GM18519 (cell line): ENCODE data around the gene DSTN.

ENCODE experiments used
- ATAC-seq: cut with Tn5 transposase; IDR thresholded peaks from one replicate; pipeline ENCODE4 v1.9.1; 2021; ENCODE audit warnings: mild to moderate bottlenecking, moderate library complexity; ENCODE audit not compliant: unreplicated experiment, low FRiP score

Gene DSTN

GRCh38 chr20:17635332-17636244 is 65.7 kb downstream of the DSTN start:
- no peak for ATAC-seq

- no peak for ATAC-seq
These were observed 66.9 kb downstream of the DSTN start for GRCh38 chr20:17636523-17637412.

- no peak for ATAC-seq
These were observed 67.5 kb downstream of the DSTN start for GRCh38 chr20:17637413-17637780.

- ATAC-seq, result no peak
These were observed 68.2 kb downstream of the DSTN start for GRCh38 chr20:17637985-17638640.

GRCh38 chr20:17638835-17639407 is 69.0 kb downstream of the DSTN start:
- no peak for ATAC-seq

- no peak for ATAC-seq
These were observed 70.4 kb downstream of the DSTN start for GRCh38 chr20:17640146-17640874.

- no peak for ATAC-seq
These were observed 71.1 kb downstream of the DSTN start for GRCh38 chr20:17640875-17641378.

- no peak for ATAC-seq
These were observed 71.7 kb downstream of the DSTN start for GRCh38 chr20:17641520-17641964.

- no peak for ATAC-seq
These were observed 72.1 kb downstream of the DSTN start for GRCh38 chr20:17641993-17642392.

GRCh38 chr20:17642404-17643269 is 72.8 kb downstream of the DSTN start:
- ATAC-seq, result no peak

GRCh38 chr20:17643531-17644188 is 73.8 kb downstream of the DSTN start:
- ATAC-seq, result no peak

- ATAC-seq, result no peak
These were observed 74.6 kb downstream of the DSTN start for GRCh38 chr20:17644451-17644850.

- ATAC-seq, result no peak
These were observed 75.1 kb downstream of the DSTN start for GRCh38 chr20:17645010-17645409.

- ATAC-seq, result no peak
These were observed 75.8 kb downstream of the DSTN start for GRCh38 chr20:17645546-17646208.

GRCh38 chr20:17646209-17646960 is 76.5 kb downstream of the DSTN start:
- no peak for ATAC-seq

- ATAC-seq, result no peak
These were observed 77.1 kb downstream of the DSTN start for GRCh38 chr20:17646961-17647301.
